ENCODE data around the gene DCLRE1A.

DCLRE1A gene

GRCh38 chr10:113879691-113880090 lies 25.8 kb upstream of the DCLRE1A start:
- no peaks in the 10 kb centered on the region for H3K27me3 ChIP-seq (ENCODE audit: insufficient read depth, poor library complexity, severe bottlenecking)
- H3K4me3 ChIP-seq (replicated peaks; ENCODE audit: insufficient read depth, low read length): no peak overlapping the region
- no peak for DNase-seq (ENCODE audit: low read depth in 1 of 2, low spot score in 1 of 2)
- H3K27ac ChIP-seq (replicated peaks): no peak overlapping the region
- TF ChIP-seq GABPA (IDR thresholded peaks at IDR 0.05; ENCODE audit: low read depth) (no peak), POLR2AphosphoS5 (IDR thresholded peaks at IDR 0.05; ENCODE audit: low read depth) (no peak)

GRCh38 chr10:113876461-113876860 lies 22.6 kb upstream of the DCLRE1A start:
- Histone ChIP-seq H3K4me3 (replicated peaks; ENCODE audit: insufficient read depth, low read length) (no peak overlapping the region), H3K27ac (replicated peaks) (no peak overlapping the region), H3K27me3 (ENCODE audit: insufficient read depth, poor library complexity, severe bottlenecking) (no peaks in the 10 kb centered on the region)
- DNase-seq (ENCODE audit: low read depth in 1 of 2, low spot score in 1 of 2): no peak
- TF ChIP-seq REST (IDR thresholded peaks at IDR 0.05; ENCODE audit: insufficient replicate concordance, low read depth) (no peak), SPI1 (IDR thresholded peaks at IDR 0.05; ENCODE audit: borderline replicate concordance, low read depth) (no peak), POLR2AphosphoS5 (IDR thresholded peaks at IDR 0.05; ENCODE audit: low read depth) (no peak), GABPA (IDR thresholded peaks at IDR 0.05; ENCODE audit: low read depth) (no peak), CTCF (IDR thresholded peaks at IDR 0.05; ENCODE audit: insufficient read depth, low read length) (no peak)

- TF ChIP-seq POLR2AphosphoS5 (IDR thresholded peaks at IDR 0.05; ENCODE audit: low read depth) (no peak), GABPA (IDR thresholded peaks at IDR 0.05; ENCODE audit: low read depth) (no peak), REST (IDR thresholded peaks at IDR 0.05; ENCODE audit: insufficient replicate concordance, low read depth) (no peak), SPI1 (IDR thresholded peaks at IDR 0.05; ENCODE audit: borderline replicate concordance, low read depth) (no peak), CTCF (IDR thresholded peaks at IDR 0.05; ENCODE audit: insufficient read depth, low read length) (no peak)
- no peak overlapping the region for H3K27ac ChIP-seq (replicated peaks)
- no peak for DNase-seq (ENCODE audit: low read depth in 1 of 2, low spot score in 1 of 2)
- H3K4me3 ChIP-seq (replicated peaks; ENCODE audit: insufficient read depth, low read length): no peak overlapping the region
- H3K27me3 ChIP-seq (ENCODE audit: insufficient read depth, poor library complexity, severe bottlenecking): no peaks in the 10 kb centered on the region
These were observed 21.3 kb upstream of the DCLRE1A start for GRCh38 chr10:113875212-113875611.

- DNase-seq (ENCODE audit: low read depth in 1 of 2, low spot score in 1 of 2): no peak
- TF ChIP-seq CTCF (IDR thresholded peaks at IDR 0.05; ENCODE audit: insufficient read depth, low read length) (no peak), SPI1 (IDR thresholded peaks at IDR 0.05; ENCODE audit: borderline replicate concordance, low read depth) (peak; percentile 50; the same call in 1 of the 2 replicates), REST (IDR thresholded peaks at IDR 0.05; ENCODE audit: insufficient replicate concordance, low read depth) (no peak)
- no peak overlapping the region for H3K4me3 ChIP-seq (replicated peaks; ENCODE audit: insufficient read depth, low read length)
- H3K27me3 ChIP-seq (ENCODE audit: insufficient read depth, poor library complexity, severe bottlenecking): no peaks in the 10 kb centered on the region
- H3K27ac ChIP-seq (replicated peaks): no peak overlapping the region
These were observed 18.5 kb upstream of the DCLRE1A start for GRCh38 chr10:113872139-113873030.
